Activated T-helper 1 cell treated with anti-CD3 and anti-CD28 coated beads, Interleukin-12 subunit alpha, Interleukin-12 subunit beta, Interleukin-2, Interleukin-4 antibody, amounts not matched to agents 30 ng/mL and 10 ng/mL and 1 ng/mL, durations not matched to agents 14 hours and 24 hours and 36 hours (primary cell): ENCODE data around the gene TCEAL5. TPM values are rescaled to one million over a fixed set of nuclear protein-coding genes. Genes with fewer than 3 reads are reported as not detected.

Source experiments
- total RNA-seq: library from RNA; stranded (reverse); gene quantifications from 2 replicates; pipeline ENCODE4 v1.2.3, GENCODE V29; 2022

The TCEAL5 gene
- total RNA-seq, 1 donor from 2014 or later: not detected

Other genes starting within 250 kb of the TCEAL5 start
- not detected in 2 replicates for gene BEX1, start 212.6 kb downstream of the TCEAL5 start, total RNA-seq
- gene NXF3, start 183.6 kb downstream of the TCEAL5 start, total RNA-seq: not detected in 2 replicates
- 5.1 and 5.5 TPM in 2 replicates for gene BEX4, start 61.6 kb downstream of the TCEAL5 start, total RNA-seq
- 20.7 and 21.9 TPM in 2 replicates for gene TCEAL8, start 21.6 kb downstream of the TCEAL5 start, total RNA-seq
- 3.5 and 3.7 TPM in 2 replicates for gene BEX2, start 34.2 kb upstream of the TCEAL5 start, total RNA-seq
- not detected in 2 replicates for gene TCEAL7, start 53.5 kb upstream of the TCEAL5 start, total RNA-seq
- gene TCEAL9, start 79.8 kb upstream of the TCEAL5 start, total RNA-seq: 0.13 and 0.32 TPM in 2 replicates
- gene BEX3, start 99.8 kb upstream of the TCEAL5 start, total RNA-seq: 2.2 and 2.8 TPM in 2 replicates
- gene RAB40A, start 242.7 kb upstream of the TCEAL5 start, total RNA-seq: 0.08 and 0.15 TPM in 2 replicates